LHCN-M2 (cell line): ENCODE data around the gene LRRC23. TPM values are rescaled to one million over a fixed set of nuclear protein-coding genes. Genes with fewer than 3 reads are reported as not detected.
A peak's percentile ranks its signal among the peaks of the same experiment; 100 is the strongest.
"Not testable (repeated sequence)": the region's sequence is repeated elsewhere in the genome, so short reads cannot be mapped to it uniquely, and the experiment has no call there.

Experiments
- DNase-seq: peaks from one replicate; pipeline ENCODE4 v3.0.0-alpha.2; 2012; ENCODE audit warnings: low read depth
- total RNA-seq: library from RNA; depleted of rRNA; stranded (reverse); fragments of >200 nt; gene quantifications from 2 replicates; pipeline ENCODE4 v1.2.3, GENCODE V29; 2014

Gene LRRC23
- total RNA-seq, 1 experiment from 2014 or later: 5.3 TPM

DNA sequence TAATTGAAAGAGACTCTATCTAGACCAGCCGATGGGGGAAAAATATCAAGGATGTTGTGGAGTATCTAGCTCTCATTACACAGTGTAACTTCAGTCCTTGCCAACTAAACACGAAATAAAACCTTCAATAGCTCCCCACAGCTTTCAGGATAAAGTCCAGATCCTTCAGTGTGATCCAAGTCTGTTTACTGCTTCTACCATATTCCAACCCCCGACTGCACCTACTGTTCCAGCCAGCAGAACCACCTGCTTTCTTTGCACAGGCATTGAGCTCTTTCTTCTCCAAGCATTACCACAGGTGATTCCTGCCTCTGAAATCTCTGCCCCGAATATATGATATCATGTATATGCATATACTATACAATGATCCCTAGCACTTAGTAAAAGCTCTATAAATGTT lies 2.2 kb upstream of the LRRC23 start:
- no peak for DNase-seq

DNA sequence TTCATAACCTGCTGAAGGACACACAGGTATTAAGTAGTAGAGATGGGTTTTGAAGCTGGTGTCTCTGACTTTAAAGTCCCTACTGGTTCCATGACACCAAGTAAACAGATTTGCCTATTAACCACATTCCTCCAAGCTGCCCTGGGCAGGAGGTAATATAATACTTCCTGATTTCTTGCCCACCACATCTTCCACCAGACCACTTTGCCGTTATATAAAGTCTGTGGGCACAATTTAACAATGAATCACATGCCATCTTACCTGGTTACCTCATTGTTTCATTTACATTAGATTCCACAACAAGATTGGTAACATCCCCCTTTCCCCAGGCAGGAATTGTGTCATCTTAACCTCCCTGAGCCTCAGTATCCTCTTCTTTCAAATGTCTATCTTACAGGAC lies 900 bp upstream of the LRRC23 start:
- DNase-seq: no peak

DNA sequence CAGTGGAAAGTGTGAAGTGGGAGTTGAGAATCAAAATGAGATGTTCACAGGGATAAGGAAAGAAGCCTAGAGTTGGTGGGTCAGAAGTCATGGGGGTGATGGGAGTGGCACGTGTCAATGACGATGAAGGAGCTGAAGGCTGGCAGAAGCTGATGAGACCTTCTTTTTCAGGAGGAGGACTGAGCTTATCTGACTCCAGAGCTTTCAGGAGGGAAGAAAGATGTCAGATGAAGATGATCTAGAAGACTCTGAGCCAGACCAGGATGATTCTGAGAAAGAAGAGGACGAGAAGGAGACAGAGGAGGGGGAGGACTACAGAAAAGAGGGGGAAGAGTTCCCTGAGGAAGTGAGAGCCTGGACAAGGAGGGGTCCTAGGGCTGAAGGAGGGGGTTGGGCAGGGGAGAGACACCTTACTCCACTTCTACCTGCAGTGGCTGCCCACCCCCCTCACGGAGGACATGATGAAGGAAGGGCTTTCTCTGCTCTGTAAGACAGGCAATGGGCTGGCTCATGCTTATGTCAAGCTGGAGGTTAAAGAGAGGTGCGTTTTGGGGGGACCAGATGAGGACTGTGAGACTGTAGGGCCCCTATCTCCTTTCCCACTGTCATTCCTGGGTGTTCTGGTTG lies 905 bp downstream of the LRRC23 start:
- DNase-seq: no peak

DNA sequence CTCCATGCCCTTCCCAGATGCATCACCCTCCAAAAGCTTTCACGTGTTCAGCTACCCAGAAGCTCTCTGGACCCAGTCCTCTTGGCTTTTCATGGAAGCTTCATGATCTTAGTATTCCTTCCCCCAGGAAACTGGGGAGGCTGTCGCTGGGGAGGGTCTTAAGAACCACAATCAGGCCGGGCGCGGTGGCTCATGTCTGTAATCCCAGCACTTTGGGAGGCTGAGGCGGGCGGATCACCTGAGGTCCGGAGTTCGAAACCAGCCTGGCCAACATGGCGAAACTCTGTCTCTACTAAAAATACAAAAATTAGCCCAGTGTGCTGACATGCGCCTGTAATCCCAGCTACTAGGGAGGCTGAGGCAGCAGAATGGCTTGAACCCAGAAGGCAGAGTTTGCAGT lies 3.5 kb downstream of the LRRC23 start:
- DNase-seq: not testable (repeated sequence)

DNA sequence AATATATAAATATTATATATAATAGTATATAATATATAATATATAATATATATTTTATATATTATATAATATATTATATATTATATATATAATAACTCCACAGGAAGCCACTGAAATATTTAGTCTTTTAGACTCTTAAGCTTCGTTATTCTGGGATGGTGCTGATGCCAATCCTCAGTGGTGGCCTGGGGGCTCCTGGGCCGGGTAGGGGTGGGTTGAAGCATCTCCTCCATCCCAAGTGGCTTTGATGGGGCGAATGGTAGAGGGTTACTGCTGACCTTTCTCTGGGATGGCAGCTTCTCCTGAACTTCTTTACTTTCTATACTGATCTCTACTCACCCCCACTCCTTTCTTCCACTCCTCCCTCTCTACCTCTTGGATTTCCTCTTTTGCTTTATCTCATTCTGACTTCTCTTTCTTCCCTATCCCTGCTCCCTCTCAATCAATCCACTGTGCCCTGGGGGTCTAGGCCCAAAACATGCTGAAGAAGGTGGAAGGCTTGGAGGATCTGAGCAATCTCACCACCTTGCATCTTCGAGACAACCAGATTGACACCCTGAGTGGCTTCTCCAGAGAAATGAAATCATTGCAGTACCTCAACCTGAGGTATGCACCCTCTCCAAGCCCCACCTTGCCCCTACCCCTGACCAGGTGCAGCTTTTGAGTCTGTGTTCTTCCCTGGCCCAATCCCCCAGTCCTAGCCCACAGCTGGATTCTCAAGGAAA lies 5.0 kb downstream of the LRRC23 start:
- no peak for DNase-seq

DNA sequence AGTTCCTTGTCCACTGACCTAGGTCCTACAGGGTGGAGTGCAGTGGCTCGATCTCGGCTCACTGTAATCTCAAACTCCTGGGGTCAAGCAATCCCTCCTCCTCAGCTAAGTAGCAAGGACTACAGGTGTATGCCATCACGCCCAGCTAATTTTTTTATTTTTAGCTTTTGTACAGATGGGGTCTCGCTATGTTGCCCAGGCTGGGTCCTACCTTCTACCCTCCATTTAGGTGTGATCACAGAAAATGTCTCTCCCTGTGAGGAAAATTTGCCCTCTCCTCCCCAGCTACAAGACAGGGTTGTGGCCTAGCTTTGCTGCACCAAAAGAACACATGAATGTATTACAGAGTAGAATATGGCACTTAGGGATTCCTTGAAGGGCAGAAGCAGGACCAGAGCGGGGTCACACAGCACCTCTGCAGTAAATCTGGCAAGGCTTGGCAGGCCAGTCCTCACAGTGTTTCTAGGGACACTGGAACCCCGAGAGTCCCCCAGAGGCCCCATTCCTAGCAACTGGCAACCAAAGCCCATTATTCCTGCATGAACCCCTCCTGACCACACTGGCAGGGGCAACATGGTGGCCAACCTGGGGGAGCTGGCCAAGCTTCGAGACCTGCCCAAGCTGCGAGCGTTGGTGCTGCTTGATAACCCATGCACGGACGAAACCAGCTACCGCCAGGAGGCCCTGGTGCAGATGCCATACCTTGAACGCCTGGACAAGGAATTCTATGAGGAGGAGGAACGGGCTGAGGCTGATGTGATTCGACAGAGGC lies 7.7 kb downstream of the LRRC23 start:
- DNase-seq: no peak

DNA sequence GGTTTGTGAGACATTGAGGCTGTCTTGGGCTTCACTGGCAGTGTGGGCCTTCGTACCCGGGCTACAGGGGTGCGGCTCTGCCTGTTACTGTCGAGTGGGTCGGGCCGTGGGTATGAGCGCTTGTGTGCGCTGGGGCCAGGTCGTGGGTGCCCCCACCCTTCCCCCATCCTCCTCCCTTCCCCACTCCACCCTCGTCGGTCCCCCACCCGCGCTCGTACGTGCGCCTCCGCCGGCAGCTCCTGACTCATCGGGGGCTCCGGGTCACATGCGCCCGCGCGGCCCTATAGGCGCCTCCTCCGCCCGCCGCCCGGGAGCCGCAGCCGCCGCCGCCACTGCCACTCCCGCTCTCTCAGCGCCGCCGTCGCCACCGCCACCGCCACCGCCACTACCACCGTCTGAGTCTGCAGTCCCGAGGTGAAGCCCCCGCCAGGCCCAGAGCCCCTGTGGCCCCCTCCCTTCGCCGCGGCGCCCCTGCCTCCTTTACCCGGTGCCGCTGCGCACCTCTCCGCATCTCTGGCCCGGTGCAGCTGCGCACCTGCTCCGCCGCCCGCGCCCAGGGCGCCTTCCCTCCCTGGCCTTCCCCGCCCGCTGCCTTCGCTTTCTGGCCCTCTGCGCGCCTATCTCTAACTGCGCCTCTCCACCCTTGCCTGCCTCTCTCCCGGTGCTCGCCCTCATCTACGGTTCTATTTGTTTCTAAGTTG lies 9.8 kb downstream of the LRRC23 start, which contains the start of gene ENO2:
ENO2 (plus strand) TSS at position 335 of the 701 bp plus-strand sequence. CDS start 1,253 bp downstream, outside the sequence.
- DNase-seq: peak; percentile 47

DNA sequence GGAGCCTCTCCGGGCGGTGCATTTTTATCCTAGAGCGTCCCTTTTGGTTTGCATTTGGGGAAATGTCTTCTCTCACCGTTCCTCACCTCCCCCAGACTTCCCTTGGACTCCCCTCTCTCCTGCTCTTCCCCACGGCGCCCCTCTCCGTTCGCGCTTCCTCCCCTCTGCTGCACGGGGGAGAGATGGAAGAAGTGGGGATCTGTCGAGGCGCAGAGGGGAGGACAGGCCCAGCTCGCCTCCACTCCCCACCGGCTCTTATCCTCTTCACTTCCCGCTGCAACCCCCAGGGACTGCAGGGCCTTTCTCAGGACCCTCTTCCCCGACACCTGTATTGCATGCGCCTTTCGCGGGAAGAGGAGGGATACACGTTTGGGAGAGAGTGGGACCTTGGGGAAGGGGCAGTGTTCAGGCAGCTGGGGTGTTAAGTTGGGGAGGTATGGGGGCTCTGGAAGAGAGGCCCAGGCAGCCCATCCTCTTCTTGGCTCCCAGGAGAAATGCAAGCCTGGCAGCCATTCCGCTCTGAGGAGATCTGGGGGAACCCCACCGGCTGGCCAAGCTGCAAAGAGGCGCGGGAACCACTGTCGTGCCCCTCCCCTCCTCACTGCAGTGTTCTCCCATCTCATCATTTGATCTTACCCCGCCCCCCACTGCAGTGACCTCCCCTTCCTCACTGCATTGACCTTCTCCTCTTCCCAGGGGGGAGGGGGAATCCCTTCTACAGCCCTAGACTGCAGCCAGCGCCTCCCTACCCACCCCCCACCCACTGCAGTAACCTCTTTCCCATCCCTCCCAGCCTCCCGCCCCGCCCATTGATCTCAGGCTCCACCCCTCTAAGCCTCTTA lies 10.5 kb downstream of the LRRC23 start:
- no peak for DNase-seq

DNA sequence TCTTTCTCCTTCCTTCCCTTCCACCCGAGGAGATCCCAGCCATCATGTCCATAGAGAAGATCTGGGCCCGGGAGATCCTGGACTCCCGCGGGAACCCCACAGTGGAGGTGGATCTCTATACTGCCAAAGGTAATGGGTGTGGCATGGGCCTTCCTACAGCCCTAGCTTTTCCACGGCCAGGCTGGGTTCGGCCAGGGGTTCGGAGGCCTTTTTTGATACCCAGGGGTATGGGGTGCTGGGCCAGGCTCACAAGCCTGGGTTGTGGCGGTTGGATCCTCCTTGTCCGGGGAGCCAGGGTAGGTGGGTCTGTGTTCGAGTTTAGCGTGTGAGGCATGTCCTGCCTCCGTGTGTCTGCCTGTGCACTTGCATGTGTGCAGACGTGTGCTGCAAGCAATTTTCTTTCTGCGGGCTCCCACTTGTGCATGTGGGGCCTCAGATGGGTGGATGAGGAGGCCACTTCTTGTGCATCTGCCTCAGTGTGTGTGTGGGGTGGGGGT lies 11.2 kb downstream of the LRRC23 start:
- no peak for DNase-seq

DNA sequence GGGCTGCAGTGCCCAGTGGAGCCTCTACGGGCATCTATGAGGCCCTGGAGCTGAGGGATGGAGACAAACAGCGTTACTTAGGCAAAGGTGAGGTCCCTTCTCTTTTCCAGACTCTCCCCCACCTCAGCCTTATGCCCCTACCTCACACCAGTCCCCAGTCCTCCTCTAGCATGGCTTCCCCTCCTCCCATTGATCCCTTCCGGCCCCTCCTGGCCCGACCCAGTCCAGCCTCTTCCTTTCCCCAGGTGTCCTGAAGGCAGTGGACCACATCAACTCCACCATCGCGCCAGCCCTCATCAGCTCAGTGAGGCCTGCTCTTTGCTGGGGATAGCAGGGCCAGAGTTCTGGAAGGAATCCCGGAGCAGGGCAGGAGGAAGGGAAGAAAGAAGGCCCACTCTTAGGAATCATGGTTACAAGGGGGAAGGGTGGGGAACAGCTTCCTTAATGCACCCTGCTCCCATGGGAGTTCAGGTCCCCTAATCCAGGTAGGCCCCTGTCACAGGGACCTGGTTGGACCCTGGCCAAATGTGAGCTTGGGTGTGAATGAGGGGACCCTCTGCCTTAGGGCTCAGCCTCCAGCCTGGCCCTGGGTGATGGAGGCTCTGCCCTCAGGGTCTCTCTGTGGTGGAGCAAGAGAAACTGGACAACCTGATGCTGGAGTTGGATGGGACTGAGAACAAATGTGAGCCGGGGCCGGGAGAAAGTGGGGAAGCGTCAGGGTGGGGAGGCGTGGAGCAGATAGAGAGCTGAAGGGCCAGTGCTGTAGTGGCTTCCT lies 12.0 kb downstream of the LRRC23 start:
- DNase-seq: no peak

DNA sequence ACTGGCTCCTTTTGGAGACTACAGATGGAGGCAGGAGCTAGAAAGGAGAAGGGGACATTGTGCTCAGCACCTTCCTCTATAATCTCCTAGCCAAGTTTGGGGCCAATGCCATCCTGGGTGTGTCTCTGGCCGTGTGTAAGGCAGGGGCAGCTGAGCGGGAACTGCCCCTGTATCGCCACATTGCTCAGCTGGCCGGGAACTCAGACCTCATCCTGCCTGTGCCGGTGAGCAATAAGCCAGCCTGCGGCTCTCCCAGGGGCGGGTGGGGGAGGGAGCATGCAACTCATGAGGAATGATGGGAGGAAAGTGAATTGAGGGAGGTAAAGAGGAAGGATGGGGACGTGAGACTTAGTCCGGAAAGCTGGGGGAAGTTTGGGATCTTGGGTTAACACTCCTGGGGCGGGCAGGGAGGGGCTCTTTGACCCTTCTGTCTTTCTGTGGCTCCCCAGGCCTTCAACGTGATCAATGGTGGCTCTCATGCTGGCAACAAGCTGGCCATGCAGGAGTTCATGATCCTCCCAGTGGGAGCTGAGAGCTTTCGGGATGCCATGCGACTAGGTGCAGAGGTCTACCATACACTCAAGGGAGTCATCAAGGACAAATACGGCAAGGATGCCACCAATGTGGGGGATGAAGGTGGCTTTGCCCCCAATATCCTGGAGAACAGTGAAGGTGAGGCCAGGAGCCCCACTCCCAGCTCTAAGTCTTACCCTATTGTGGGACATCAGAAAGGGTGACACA lies 13.0 kb downstream of the LRRC23 start:
- DNase-seq: peak; percentile 49

DNA sequence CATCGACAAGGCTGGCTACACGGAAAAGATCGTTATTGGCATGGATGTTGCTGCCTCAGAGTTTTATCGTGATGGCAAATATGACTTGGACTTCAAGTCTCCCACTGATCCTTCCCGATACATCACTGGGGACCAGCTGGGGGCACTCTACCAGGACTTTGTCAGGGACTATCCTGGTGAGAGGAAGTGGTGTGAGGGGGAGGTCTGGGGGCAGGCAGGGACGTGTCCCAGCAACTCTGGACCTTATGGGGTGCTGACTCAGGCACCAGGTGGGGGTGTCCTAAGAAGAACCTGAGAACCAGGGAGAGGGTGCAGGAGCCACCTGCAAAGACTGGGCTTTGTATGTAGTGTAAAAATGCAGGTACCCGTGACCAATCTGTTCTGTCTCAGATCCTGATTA lies 15.0 kb downstream of the LRRC23 start:
- DNase-seq: no peak

DNA sequence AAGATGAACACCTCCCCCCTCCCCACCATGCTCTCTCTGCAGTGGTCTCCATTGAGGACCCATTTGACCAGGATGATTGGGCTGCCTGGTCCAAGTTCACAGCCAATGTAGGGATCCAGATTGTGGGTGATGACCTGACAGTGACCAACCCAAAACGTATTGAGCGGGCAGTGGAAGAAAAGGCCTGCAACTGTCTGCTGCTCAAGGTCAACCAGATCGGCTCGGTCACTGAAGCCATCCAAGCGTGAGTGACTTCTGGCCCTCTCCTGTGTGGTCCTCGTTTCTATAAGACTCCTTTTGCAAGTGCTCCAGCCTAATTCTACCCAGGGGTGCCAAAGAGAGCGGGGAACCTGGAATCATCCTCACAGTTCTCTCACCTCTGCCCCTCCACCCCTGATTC lies 16.9 kb downstream of the LRRC23 start:
- no peak for DNase-seq

DNA sequence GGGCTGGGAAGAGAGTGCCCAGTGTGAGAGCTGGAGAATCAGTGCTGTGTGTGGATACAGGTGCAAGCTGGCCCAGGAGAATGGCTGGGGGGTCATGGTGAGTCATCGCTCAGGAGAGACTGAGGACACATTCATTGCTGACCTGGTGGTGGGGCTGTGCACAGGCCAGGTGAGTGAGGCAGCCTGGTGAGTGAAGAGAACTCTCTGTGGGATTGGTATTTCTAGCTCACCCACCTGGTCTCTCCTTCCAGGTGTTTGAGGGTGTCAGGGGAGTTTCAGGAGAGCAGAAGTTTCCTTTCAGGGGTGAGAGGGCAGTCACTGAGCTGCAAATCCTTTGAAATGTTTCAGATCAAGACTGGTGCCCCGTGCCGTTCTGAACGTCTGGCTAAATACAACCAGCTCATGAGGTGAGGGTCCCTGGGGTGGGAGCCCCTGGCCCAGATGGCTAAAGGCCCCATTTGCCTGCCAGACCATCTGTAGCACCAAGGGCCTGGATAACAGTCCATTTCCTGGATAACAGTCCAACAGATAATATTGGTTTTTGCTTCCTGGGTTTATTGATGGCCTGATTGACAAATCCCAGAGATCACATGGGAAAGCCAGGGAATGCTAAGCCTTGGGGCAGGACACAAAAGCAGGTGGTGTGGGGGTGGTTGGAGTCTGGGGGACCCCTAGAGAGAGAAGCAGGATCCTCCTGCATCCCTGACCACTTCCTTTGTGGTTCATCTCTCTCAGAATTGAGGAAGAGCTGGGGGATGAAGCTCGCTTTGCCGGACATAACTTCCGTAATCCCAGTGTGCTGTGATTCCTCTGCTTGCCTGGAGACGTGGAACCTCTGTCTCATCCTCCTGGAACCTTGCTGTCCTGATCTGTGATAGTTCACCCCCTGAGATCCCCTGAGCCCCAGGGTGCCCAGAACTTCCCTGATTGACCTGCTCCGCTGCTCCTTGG lies 17.6 kb downstream of the LRRC23 start:
- no peak for DNase-seq

DNA sequence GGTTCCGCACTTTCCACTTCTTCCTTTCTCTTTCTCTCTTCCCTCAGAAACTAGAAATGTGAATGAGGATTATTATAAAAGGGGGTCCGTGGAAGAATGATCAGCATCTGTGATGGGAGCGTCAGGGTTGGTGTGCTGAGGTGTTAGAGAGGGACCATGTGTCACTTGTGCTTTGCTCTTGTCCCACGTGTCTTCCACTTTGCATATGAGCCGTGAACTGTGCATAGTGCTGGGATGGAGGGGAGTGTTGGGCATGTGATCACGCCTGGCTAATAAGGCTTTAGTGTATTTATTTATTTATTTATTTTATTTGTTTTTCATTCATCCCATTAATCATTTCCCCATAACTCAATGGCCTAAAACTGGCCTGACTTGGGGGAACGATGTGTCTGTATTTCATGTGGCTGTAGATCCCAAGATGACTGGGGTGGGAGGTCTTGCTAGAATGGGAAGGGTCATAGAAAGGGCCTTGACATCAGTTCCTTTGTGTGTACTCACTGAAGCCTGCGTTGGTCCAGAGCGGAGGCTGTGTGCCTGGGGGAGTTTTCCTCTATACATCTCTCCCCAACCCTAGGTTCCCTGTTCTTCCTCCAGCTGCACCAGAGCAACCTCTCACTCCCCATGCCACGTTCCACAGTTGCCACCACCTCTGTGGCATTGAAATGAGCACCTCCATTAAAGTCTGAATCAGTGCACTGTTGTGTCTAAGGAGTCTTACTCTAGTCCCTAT lies 18.5 kb downstream of the LRRC23 start:
- DNase-seq: no peak

DNA sequence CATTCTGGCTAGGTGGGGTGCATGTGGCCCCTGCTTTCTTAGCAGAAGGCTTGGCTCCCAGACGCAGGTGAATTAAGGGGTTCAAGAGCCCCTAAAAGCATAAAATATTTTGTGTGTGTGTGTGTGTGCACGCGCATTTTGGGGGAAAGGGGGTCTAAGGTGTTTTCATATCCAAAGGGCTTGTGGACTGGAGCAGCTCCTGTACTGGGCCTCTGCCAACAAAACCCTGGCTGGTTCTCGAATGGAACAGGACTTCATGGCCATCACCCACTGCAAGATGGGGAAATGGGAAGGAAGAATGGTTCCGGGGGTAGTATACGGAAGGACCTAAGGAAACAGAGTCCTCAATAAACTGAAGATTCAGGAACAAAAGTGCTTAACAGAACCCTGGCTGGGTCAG lies 19.2 kb downstream of the LRRC23 start:
- DNase-seq: no peak

DNA sequence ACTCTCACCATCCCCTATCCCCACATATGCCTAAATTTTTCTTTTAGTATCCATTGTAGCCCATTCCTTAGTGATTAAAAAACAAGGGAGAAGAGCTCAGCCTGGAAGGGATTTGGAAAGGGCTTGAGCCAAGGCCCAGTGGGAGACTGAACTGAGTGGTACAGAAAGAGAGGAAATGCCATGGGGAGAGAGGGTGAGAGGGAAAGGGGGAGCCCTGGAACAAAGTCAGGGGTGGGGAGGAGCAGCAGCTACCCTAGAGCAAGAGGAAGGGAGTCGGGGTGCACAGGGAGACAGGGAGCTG lies 20.6 kb downstream of the LRRC23 start:
- no peak for DNase-seq
